SK-N-SH (cell line): ENCODE results near the gene RNF217.

ENCODE experiments used
- EP300 ChIP-seq, 2 experiments: IDR thresholded peaks; 2 replicates each; pipeline versions ENCODE4 v1.4.0 to v1.6.1; 2012; ENCODE audit warnings: borderline replicate concordance in 1 of 2, low read depth in 1 of 2, low read length in 1 of 2
- NRF1 ChIP-seq: IDR thresholded peaks from 2 replicates; pipeline ENCODE4 v1.6.1; 2012; ENCODE audit warnings: low read depth, mild to moderate bottlenecking, low read length
- POLR2AphosphoS5 ChIP-seq: IDR thresholded peaks from 2 replicates; pipeline ENCODE4 v1.6.1; 2012; ENCODE audit warnings: low read depth, low read length
- SIN3A ChIP-seq: IDR thresholded peaks from 2 replicates; pipeline ENCODE4 v1.6.1; 2012; ENCODE audit warnings: low read depth, mild to moderate bottlenecking, low read length, moderate library complexity, borderline replicate concordance
- TCF12 ChIP-seq: IDR thresholded peaks from 2 replicates; pipeline ENCODE4 v1.4.0; 2012
- TF ChIP-seq, protein P1 (sequence below): IDR thresholded peaks from 2 replicates; pipeline ENCODE4 v1.4.0; 2012; ENCODE audit warnings: low read depth
- TF ChIP-seq, protein P2 (sequence below): fragments of 200-600 bp; sonication (generic); IDR thresholded peaks from 2 replicates; pipeline ENCODE4 v1.6.1; 2017; ENCODE audit warnings: antibody characterized with exemption, mild to moderate bottlenecking, moderate library complexity
- TF ChIP-seq, protein P3 (sequence below): fragments of 150-350 bp; IDR thresholded peaks from 2 replicates; pipeline ENCODE4 v1.6.1; 2017; ENCODE audit warnings: antibody characterized with exemption, low read length, low read depth, borderline replicate concordance

DNA sequence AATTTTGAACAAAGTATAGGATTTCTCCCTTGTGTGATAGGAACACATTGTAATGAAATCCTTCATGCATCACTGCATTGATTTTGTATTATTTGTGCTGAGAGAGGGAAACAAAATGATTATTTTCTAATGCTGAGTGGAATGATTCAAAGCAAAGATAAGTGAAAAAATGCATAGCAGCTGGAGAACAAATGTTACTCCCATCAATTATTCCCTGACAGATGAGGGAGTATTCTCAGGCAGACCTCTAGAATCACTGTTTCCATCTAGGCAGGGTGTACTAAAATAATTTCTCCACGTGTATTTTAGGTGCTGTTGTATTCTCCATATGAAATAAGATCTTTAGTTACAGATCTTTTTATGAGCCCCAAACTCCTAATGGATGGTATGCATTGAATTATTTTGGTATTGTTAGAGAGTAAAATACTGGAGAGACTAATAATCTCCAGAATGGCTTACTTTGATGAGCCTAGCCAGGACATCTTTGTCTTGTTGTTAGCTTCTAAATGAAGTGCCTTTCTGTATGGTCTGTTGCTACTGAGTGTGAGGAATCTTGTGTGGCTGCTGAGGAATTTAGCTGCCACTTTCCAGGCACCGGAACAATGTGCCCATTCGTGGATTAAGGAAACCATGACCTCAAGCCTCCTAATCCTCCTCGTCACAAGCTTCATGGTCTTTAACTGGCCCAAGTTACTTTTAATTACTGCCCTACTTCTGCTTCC is 39.6 kb downstream of the RNF217 start:
- TF ChIP-seq, protein P1, sequence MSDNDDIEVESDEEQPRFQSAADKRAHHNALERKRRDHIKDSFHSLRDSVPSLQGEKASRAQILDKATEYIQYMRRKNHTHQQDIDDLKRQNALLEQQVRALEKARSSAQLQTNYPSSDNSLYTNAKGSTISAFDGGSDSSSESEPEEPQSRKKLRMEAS, result no peak
- TF ChIP-seq NRF1, result no peak
- TF ChIP-seq, protein P2, sequence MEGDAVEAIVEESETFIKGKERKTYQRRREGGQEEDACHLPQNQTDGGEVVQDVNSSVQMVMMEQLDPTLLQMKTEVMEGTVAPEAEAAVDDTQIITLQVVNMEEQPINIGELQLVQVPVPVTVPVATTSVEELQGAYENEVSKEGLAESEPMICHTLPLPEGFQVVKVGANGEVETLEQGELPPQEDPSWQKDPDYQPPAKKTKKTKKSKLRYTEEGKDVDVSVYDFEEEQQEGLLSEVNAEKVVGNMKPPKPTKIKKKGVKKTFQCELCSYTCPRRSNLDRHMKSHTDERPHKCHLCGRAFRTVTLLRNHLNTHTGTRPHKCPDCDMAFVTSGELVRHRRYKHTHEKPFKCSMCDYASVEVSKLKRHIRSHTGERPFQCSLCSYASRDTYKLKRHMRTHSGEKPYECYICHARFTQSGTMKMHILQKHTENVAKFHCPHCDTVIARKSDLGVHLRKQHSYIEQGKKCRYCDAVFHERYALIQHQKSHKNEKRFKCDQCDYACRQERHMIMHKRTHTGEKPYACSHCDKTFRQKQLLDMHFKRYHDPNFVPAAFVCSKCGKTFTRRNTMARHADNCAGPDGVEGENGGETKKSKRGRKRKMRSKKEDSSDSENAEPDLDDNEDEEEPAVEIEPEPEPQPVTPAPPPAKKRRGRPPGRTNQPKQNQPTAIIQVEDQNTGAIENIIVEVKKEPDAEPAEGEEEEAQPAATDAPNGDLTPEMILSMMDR, result no peak
- TF ChIP-seq TCF12, result no peak
- TF ChIP-seq, protein P3, sequence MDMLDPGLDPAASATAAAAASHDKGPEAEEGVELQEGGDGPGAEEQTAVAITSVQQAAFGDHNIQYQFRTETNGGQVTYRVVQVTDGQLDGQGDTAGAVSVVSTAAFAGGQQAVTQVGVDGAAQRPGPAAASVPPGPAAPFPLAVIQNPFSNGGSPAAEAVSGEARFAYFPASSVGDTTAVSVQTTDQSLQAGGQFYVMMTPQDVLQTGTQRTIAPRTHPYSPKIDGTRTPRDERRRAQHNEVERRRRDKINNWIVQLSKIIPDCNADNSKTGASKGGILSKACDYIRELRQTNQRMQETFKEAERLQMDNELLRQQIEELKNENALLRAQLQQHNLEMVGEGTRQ, result no peak
- TF ChIP-seq POLR2AphosphoS5, result no peak
- TF ChIP-seq EP300 (IDR thresholded peaks at IDR 0.05; ENCODE audit: borderline replicate concordance in 1 of 2, low read depth in 1 of 2, low read length in 1 of 2), result no peak
- TF ChIP-seq SIN3A, result no peak
